Right kidney (tissue), 1 donor: Measurements from ENCODE around the gene VSIR.
A peak's percentile ranks its signal among the peaks of the same experiment; 100 is the strongest.

ENCODE experiments used
- DNase-seq: peaks from one replicate; pipeline ENCODE4 v3.0.0-alpha.2; 2016

VSIR gene

GRCh38 chr10:71713135-71714030, 59.9 kb downstream of the VSIR start:
- DNase-seq: peak; percentile 63

GRCh38 chr10:71712572-71713134, 60.7 kb downstream of the VSIR start:
- no peak for DNase-seq

GRCh38 chr10:71712170-71712569, 61.1 kb downstream of the VSIR start:
- DNase-seq: no peak

- DNase-seq: no peak
These were observed 62.2 kb downstream of the VSIR start for GRCh38 chr10:71711052-71711623.

GRCh38 chr10:71710519-71710918, 62.8 kb downstream of the VSIR start:
- DNase-seq: no peak

- DNase-seq: no peak
These were observed 64.1 kb downstream of the VSIR start for GRCh38 chr10:71708897-71709882.

- DNase-seq: peak; percentile 70
These were observed 65.0 kb downstream of the VSIR start for GRCh38 chr10:71708301-71708703.

- DNase-seq: no peak
These were observed 66.0 kb downstream of the VSIR start for GRCh38 chr10:71707240-71707789.

GRCh38 chr10:71706216-71707121, 66.9 kb downstream of the VSIR start:
- DNase-seq: no peak

GRCh38 chr10:71705582-71705981, 67.7 kb downstream of the VSIR start:
- no peak for DNase-seq

- DNase-seq: no peak
These were observed 68.5 kb downstream of the VSIR start for GRCh38 chr10:71704816-71705215.

GRCh38 chr10:71703577-71703976, 69.7 kb downstream of the VSIR start:
- no peak for DNase-seq

- no peak for DNase-seq
These were observed 71.7 kb downstream of the VSIR start for GRCh38 chr10:71701496-71702132.

- no peak for DNase-seq
These were observed 72.5 kb downstream of the VSIR start for GRCh38 chr10:71700731-71701368.

- DNase-seq: no peak
These were observed 74.6 kb downstream of the VSIR start for GRCh38 chr10:71698737-71699136.

- DNase-seq: no peak
These were observed 75.2 kb downstream of the VSIR start for GRCh38 chr10:71697938-71698709.
